Measurements from ENCODE around the gene ATP2C2.
"Not testable (repeated sequence)": the region's sequence is repeated elsewhere in the genome, so short reads cannot be mapped to it uniquely, and the experiment has no call there.

The ATP2C2 gene

DNA sequence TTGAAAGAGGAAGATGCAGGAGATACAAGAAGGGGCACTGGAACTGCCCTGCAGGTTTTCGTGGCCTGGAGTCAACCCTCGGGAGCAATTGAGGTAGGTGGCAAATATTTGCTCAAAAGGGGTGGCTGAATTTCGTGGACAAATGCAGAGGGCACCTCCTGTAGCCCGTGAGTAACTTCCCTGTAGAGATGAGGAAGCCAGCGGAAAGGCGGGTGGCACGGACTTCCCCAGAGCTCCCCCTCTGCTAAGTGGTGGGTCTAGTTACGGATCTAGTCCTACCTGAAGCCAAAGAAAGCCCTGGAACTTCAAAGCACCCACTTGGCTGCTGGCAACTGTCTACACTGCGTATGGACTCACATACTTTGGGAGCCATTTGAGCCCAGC, 1.0 kb upstream of the ATP2C2 start:
- DNase-seq (ENCODE audit: low spot score), result no peak

DNA sequence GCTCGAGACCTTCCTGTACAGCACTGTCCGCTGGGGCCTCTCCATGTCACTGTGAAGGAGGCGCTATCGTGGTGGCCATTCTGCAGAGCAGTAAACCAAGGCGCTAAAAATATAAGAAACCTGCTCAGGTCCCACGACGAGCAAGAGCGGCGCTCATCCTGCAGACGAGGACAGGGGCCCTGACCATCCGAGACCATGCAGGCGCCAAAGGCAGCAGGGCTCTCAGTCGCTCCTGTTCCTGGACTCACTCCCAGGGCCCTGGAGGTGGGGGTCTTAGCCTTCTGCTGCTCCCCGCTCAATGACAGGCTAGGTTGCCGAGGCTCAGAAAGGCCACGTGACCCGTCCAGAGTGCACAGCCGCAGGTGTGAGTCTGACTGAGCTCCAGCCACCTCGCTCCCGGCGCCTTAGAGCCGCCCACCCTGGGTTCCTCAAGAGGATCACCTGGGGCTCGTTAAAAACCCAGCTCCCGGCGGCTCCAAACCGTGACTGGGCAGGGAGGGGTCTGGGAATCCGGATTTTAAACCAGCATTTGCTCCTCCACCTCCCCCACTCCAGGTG, 509 bp upstream of the ATP2C2 start:
- no peak for DNase-seq (ENCODE audit: low spot score)

GRCh38 chr16:84369105-84369504, 767 bp downstream of the ATP2C2 start:
- DNase-seq (ENCODE audit: low spot score), result no peak

GRCh38 chr16:84369938-84370627, 1.7 kb downstream of the ATP2C2 start:
- DNase-seq (ENCODE audit: low spot score), result no peak

DNA sequence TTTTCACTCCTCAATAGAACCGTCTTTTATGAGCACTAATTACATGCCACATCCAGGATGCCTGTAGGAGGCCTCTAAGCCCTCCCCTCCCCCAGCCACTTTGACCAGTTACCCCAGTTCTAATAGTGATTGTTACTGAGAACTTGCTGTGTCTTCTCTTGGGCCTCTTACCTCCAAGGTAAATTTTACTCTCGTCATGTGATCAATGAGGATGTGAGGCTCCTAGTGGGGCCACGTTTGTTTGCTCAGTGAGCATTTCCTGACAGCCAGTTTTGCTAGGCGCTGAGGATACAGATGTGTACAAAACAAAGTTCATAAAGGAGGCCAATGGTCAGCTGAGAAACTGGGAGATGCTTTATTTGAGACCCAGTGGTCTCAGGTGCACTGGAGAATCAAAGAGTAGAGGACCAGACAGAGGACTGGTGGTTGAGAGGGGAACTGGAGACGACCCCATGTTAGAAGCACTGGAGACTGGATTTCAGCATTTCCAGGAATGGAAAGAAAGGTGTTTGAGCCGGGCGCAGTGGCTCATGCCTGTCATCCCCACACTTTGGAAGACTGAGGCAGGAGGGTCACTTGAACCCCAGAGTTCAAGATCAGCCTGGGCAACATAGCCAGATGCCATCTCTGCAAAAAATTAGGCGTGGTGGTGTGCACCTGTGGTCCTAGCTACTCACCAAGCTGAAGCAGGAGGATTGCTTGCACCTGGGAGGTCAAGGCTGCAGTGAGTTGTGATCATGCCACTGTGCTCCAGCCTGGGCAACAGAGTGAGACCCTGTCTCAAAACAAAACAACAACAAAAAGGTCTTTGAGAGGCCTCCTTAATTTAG, 2.6 kb downstream of the ATP2C2 start:
- no peak for DNase-seq (ENCODE audit: low spot score)

GRCh38 chr16:84371553-84371865, 3.2 kb downstream of the ATP2C2 start:
- no peak for DNase-seq (ENCODE audit: low spot score)

GRCh38 chr16:84373907-84374489, 5.7 kb downstream of the ATP2C2 start:
- DNase-seq (ENCODE audit: low spot score), result no peak

GRCh38 chr16:84378099-84378498, 9.8 kb downstream of the ATP2C2 start:
- DNase-seq (ENCODE audit: low spot score), result no peak

DNA sequence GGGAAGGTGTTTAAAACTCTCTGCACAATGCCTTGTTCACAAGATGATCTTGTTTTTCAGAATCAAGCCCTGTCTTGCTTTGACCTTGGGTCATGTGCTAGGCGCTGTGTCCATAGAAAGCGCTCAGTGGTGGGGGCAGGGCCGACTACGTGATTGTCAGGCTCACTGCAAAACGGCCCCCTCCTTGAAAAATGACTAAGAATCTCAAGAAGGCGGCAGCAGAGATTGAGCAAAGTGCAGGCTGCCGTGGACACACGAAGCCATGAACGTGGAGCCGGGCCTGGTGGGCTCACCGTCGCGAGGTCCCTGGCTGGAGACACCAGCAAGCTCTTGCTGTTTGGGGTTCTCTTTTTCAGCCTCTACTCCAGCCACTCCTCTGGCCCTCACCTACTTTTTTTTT, 10.2 kb downstream of the ATP2C2 start:
- DNase-seq (ENCODE audit: low spot score), result no peak

GRCh38 chr16:84379008-84379708, 10.8 kb downstream of the ATP2C2 start:
- no peak for DNase-seq (ENCODE audit: low spot score)

DNA sequence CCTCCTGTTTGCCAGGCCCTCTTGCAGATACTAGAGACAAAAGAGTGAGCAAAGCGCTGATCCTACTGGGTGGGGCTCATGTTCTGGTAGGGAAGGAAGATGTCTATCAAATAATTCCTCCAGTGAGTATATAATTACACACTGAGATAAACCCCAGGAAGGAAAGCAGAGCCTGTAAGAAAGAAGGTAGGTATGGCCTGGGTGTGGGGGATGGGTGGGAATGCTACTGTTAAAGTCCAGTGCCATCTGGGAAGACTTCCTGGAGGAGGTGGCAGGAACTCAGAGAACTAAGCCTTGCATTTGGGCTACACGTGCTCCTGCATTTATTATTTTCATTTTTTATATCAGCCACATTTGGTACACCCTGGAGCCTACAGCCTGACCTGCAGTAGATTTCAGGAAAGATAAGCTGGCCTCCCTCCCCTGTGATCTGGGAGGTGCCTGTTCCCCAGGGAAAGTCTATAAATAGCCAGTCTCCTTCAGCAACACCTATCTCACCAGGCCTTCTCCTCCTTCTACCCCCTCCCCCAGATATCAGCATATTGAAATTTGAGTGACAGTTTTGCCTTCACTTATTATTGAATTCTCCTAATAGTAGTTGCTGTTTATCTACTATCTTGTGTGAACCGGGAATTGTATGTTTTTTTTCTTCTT, 11.5 kb downstream of the ATP2C2 start:
- DNase-seq (ENCODE audit: low spot score), result no peak

GRCh38 chr16:84380405-84380804, 12.1 kb downstream of the ATP2C2 start:
- DNase-seq (ENCODE audit: low spot score), result no peak

DNA sequence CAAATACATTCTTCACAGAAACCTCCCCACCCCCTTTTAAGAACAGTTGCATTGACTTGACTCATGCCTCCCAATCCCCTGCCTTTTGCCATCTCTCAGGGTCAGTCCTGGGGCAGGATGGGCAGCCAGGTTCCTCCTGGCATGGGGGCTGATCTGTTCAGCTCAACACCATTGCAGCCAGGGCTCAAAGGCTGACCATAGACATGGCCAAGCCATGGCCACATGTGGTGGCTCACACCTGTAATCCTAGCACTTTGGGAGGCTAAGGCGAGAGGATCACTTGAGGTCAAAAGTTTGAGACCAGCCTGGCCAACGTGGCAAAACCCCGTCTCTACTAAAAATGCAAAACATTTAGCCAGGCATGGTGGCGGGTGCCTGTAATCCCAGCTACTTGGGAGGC, 14.1 kb downstream of the ATP2C2 start:
- DNase-seq (ENCODE audit: low spot score), result no peak

DNA sequence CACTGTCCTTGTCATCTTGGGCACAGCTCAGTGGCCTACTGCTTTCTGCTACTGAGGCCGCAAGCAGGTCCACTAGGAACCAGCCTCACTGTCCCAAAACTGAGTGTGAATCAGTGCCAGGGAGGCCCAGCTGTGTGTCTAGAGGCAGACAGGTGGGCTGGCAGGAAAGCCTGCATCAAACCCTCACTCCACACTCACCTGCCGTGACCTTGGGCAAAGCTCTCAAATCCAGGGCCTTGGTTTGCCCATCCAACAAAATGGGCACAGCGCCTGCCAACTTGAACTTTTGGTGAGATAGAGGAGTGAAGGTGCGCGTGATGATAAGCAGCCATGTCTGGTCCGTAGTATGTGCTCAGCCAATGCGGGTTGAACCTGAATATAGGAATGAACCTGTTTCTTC, 14.8 kb downstream of the ATP2C2 start:
- DNase-seq (ENCODE audit: low spot score), result no peak

- DNase-seq (ENCODE audit: low spot score), result no peak
Observed at GRCh38 chr16:84386047-84386446, 17.7 kb downstream of the ATP2C2 start.

DNA sequence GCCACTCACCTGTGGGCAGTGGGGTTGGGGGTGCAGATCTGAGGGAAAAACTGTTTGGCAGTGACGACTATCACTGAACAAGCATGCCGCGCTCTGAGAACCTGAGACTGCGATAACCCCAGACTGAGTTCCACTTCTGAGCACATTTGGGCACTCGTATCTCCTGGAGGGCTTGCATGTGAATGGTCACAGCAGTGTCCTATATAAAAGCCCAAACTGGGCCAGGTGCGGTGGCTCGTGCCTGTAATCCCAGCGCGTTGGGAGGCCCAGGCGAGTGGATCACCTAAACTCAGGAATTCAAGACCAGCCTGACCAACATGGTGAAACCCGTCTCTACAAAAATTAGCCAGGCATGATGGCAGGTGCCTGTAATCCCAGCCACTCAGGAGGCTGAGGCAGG, 18.7 kb downstream of the ATP2C2 start:
- no peak for DNase-seq (ENCODE audit: low spot score)

DNA sequence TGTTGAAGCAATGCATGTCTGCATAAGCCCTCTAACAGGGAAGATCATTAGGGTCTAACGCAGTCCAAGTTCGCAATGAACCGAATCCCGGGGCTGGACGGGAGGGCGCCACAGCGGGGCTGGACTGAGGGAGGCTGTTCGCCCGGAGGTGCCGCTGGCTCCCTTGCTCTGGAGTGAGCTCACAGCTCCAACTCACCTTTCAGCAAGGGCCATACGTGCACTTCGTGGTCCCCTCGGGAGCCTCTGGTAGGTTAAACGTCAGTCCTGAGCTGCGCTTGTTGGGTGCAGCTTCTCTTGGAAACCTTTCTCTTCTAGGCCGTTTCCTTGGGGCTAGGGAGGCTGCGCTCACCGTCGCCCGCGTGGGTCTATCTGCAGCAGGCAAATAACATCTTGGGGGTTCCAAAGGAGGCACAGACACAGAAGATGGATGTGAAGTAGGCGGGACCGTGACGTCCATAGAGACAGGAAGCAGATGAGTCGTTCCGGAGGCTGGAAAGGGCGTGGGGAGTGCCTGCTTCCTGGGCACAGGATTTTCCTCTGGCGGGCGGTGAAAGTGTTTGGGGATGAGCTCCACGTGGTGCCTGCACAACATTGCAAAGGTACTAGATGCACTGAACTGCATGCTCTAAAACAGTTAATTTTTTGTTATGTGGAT, 21.9 kb downstream of the ATP2C2 start:
- no peak for DNase-seq (ENCODE audit: low spot score)

DNA sequence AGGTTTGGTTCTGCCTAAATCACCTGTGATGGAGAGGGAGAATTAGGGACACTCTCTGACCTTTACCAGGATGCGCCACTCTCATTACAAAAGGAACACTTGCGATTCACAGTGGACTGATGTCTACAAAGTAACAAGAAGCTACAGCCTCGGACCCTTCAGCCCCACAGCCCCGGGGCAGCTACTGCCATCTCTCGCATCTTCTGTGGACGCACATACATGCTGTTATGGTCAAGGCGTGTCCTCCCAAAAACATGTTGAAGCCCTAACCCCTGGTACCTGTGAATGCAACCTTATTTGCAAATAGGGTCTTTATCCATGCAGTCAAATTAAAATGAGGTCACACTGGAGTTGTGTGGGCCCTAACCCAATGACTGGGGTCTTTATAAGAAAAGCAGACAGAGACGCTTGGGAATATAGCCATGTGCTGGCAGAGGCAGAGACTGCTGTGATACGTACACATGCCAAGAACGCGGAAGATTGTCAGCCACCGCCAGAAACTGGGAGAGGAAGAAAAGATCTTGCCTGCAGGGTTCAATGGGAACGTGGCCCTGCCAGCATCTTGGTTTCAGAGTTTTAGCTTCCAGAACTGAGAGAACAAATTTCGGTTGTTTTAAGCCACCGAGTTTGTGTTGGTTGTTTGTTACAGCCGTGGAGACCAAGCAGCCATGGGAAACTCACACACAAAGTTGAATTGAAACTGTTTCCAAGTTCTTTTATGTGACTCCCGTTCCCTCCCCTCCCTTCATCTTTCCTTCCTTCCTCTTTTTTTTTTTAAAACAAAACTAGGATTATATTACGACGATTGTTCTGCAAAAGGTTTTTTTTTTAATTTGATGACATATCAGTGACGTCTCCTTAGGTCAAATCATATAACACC, 23.1 kb downstream of the ATP2C2 start:
- DNase-seq (ENCODE audit: low spot score), result no peak

- DNase-seq (ENCODE audit: low spot score), result no peak
Observed at GRCh38 chr16:84392031-84392360, 23.7 kb downstream of the ATP2C2 start.

DNA sequence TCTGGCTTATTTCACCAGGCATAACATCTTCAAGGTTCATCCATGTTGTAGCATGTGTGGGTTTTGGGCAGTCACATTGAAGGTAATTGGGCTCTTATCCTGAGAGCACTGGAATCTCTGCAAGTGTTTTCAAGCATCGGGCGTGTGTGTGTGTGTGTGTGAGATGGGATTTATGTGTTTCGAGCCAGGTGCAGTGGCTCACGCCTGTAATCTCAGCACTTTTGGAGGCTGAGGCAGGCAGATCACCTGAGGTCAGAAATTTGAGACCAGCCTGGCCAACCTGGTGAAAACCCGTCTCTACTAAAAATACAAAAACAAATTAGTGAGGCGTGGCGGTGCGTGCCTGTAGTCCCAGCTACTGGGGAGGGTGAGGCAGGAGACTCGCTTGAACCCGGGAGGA, 27.7 kb downstream of the ATP2C2 start:
- not testable (repeated sequence) for DNase-seq (ENCODE audit: low spot score)
